GM12873 (cell line): ENCODE results near the gene ZNF200.

Source experiments
- CTCF ChIP-seq: IDR thresholded peaks from 2 replicates; pipeline ENCODE4 v1.5.1; 2012; ENCODE audit warnings: low read depth, mild to moderate bottlenecking, moderate library complexity, low read length, control low read depth; ENCODE audit not compliant: insufficient read depth; ENCODE audit errors: missing control alignments

The ZNF200 gene

GRCh38 chr16:3207086-3207953 is 27.6 kb downstream of the ZNF200 start:
- TF ChIP-seq CTCF, result no peak

GRCh38 chr16:3202903-3203539 is 31.9 kb downstream of the ZNF200 start:
- no peak for TF ChIP-seq CTCF

- TF ChIP-seq CTCF, result no peak
These were observed 36.5 kb downstream of the ZNF200 start for GRCh38 chr16:3198334-3199072.

- TF ChIP-seq CTCF, result no peak
These were observed 39.0 kb downstream of the ZNF200 start for GRCh38 chr16:3195975-3196374.

- TF ChIP-seq CTCF, result no peak
These were observed 40.2 kb downstream of the ZNF200 start for GRCh38 chr16:3194792-3195191.

GRCh38 chr16:3193221-3194212 is 41.4 kb downstream of the ZNF200 start:
- no peak for TF ChIP-seq CTCF
